HepG2 (cell line): ENCODE measurements around the gene SAP25. TPM values are rescaled to one million over a fixed set of nuclear protein-coding genes. Genes with fewer than 3 reads are reported as not detected.
A peak's percentile ranks its signal among the peaks of the same experiment; 100 is the strongest.

Experiments used
- ATAC-seq: fragments of 200-7000 bp; cut with Tn5 transposase; 3 replicates; pipeline ENCODE4 v1.9.1; 2020; ENCODE audit warnings: mild to moderate bottlenecking, moderate library complexity
- BruUV-seq: library from RNA; stranded (reverse); fragments of 400-500 nt; replicated peaks from 2 replicates; lab custom pipeline; 2021; lab: Mats Ljungman, UMichigan
- CTCF ChIA-PET: fragments of 300-600 bp; formaldehyde crosslinking; extraction: SDS; loops from one replicate; lab custom pipeline; 2021; ENCODE audit warnings: low total read pairs, inconsistent platforms, low intra/inter-chr PET ratio; lab: Yijun Ruan, JAX
- POLR2A ChIA-PET: fragments of 350-600 bp; sonication (Branson Sonifier 250); formaldehyde crosslinking; loops from one replicate; lab custom pipeline; 2020; ENCODE audit warnings: antibody characterized with exemption, inconsistent platforms; lab: Yijun Ruan, JAX
- DNase-seq: peaks from one replicate; pipeline ENCODE4 v3.0.0-alpha.2; 2015; ENCODE audit warnings: low spot score
- FAIRE-seq: peaks from 3 replicates; lab custom pipeline; 2011; peaks lifted over from hg19 to GRCh38; lab: Jason Lieb, UNC
- H2AFZ ChIP-seq: one replicate; pipeline ENCODE4 v1.6.1; 2011; ENCODE audit warnings: low read length, inconsistent platforms
- H3K27ac ChIP-seq: fragments of 300-600 bp; 3 replicates; pipeline ENCODE4 v1.8.0; 2011; ENCODE audit warnings: mixed run types, mild to moderate bottlenecking, mixed read lengths, low read length, inconsistent platforms; ENCODE audit not compliant: insufficient read depth; ENCODE audit errors: extremely low read length
- H3K27me3 ChIP-seq, 2 experiments: fragments of 200-600 bp in 1 of 2; 2 replicates in 1 of 2; 3 replicates in 1 of 2; pipeline versions ENCODE4 v1.6.0 to v1.8.0; 2011; ENCODE audit warnings: low read length in 2 of 2, mild to moderate bottlenecking in 2 of 2, moderate library complexity in 2 of 2, inconsistent platforms in 1 of 2; ENCODE audit not compliant: insufficient read depth in 2 of 2, control insufficient read depth in 1 of 2
- H3K36me3 ChIP-seq, 2 experiments: fragments of 200-600 bp in 1 of 2; replicated peaks in 1 of 2; 2 replicates in 1 of 2; 3 replicates in 1 of 2; pipeline versions ENCODE4 v1.5.1 to v1.8.0; 2011; ENCODE audit warnings: low read length in 2 of 2, inconsistent platforms in 1 of 2; ENCODE audit not compliant: insufficient read depth in 2 of 2, control insufficient read depth in 1 of 2
- H3K4me1 ChIP-seq: 2 replicates; pipeline ENCODE4 v1.5.1; 2012; ENCODE audit warnings: low read length, inconsistent platforms; ENCODE audit not compliant: insufficient read depth
- H3K4me2 ChIP-seq: 2 replicates; pipeline ENCODE4 v1.6.0; 2011; ENCODE audit warnings: low read depth, low read length, inconsistent platforms
- H3K4me3 ChIP-seq, 3 experiments: fragments of 200-600 bp in 1 of 3; sonication (generic), shearing (Covaris generic) in 1 of 3; replicated peaks in 1 of 3; 2 replicates each; pipeline ENCODE4 v1.5.1; 2011 to 2016; ENCODE audit warnings: low read length in 3 of 3, inconsistent platforms in 2 of 3, low read depth in 2 of 3, mild to moderate bottlenecking in 2 of 3, control low read depth in 1 of 3, mixed read lengths in 1 of 3; ENCODE audit not compliant: insufficient read depth in 1 of 3
- H3K79me2 ChIP-seq: one replicate; pipeline ENCODE4 v1.6.1; 2011; ENCODE audit warnings: low read length, inconsistent platforms; ENCODE audit not compliant: insufficient read depth
- H3K9ac ChIP-seq: 2 replicates; pipeline ENCODE4 v1.6.0; 2011; ENCODE audit warnings: mild to moderate bottlenecking, low read depth, low read length, inconsistent platforms; ENCODE audit not compliant: insufficient read depth
- H3K9me3 ChIP-seq: 2 replicates; pipeline ENCODE4 v1.5.1; 2012; ENCODE audit warnings: mild to moderate bottlenecking, low read length
- H4K20me1 ChIP-seq: 2 replicates; pipeline ENCODE4 v1.6.0; 2011; ENCODE audit warnings: inconsistent platforms, mild to moderate bottlenecking, low read length, moderate library complexity; ENCODE audit not compliant: insufficient read depth
- CC2D1A ChIP-seq: sonication (generic); formaldehyde crosslinking; IDR thresholded peaks from 2 replicates; pipeline ENCODE4 v1.8.1; 2023; ENCODE audit warnings: mild to moderate bottlenecking, missing genetic modification reagents
- MBD4 ChIP-seq: IDR thresholded peaks from 2 replicates; pipeline ENCODE4 v1.6.1; 2012; ENCODE audit warnings: low read length, inconsistent platforms, borderline replicate concordance
- POLR2A ChIP-seq, 2 experiments: IDR thresholded peaks; 2 replicates each; pipeline ENCODE4 v1.6.1; 2011; ENCODE audit warnings: low read depth in 2 of 2, low read length in 2 of 2, mild to moderate bottlenecking in 1 of 2, moderate library complexity in 1 of 2; ENCODE audit not compliant: insufficient read depth in 1 of 2
- POLR2AphosphoS2 ChIP-seq: IDR thresholded peaks from 2 replicates; pipeline ENCODE4 v1.6.1; 2011; ENCODE audit warnings: low read depth, low read length, improper control_type of control experiment
- RARA ChIP-seq: IDR thresholded peaks from 2 replicates; pipeline ENCODE4 v1.6.1; 2016; ENCODE audit warnings: missing genetic modification reagents, missing compliant biosample characterization
- XRCC5 ChIP-seq: fragments of 200-400 bp; formaldehyde crosslinking; optimal IDR thresholded peaks from 2 replicates; pipeline ENCODE3; 2017; ENCODE audit warnings: mild to moderate bottlenecking, low read length
- ZBTB34 ChIP-seq: sonication (generic); formaldehyde crosslinking; IDR thresholded peaks from 2 replicates; pipeline ENCODE4 v1.8.0; 2022; ENCODE audit warnings: mild to moderate bottlenecking, missing genetic modification reagents
- ZBTB4 ChIP-seq: sonication (generic); formaldehyde crosslinking; IDR thresholded peaks from 2 replicates; pipeline ENCODE4 v1.4.0; 2020; ENCODE audit warnings: missing genetic modification reagents, mild to moderate bottlenecking, borderline replicate concordance
- ZC3H4 ChIP-seq: sonication (generic); formaldehyde crosslinking; IDR thresholded peaks from 2 replicates; pipeline ENCODE4 v1.4.0; 2020; ENCODE audit warnings: missing genetic modification reagents, borderline replicate concordance
- ZNF180 ChIP-seq: sonication (generic); formaldehyde crosslinking; IDR thresholded peaks from 2 replicates; pipeline ENCODE4 v1.4.0; 2020; ENCODE audit warnings: low read depth, missing genetic modification reagents, borderline replicate concordance
- ZNF740 ChIP-seq: sonication (generic); formaldehyde crosslinking; IDR thresholded peaks from 2 replicates; pipeline ENCODE4 v1.4.0; 2020; ENCODE audit warnings: missing genetic modification reagents
- ZNF776 ChIP-seq: sonication (generic); formaldehyde crosslinking; IDR thresholded peaks from 2 replicates; pipeline ENCODE4 v1.4.0; 2020; ENCODE audit warnings: mild to moderate bottlenecking, missing genetic modification reagents
- WGBS: methylation state at CpG from one replicate; pipeline ENCODE4 v1.1.6; 2017; ENCODE audit warnings: low lambda C conversion rate; 5-methylcytosine and 5-hydroxymethylcytosine counted together
- in situ Hi-C: cut with HindIII; loops from 2 replicates; pipeline ENCODE4 v1.10.0; 2017; ENCODE audit warnings: low pct_unique_long_range_greater_than_20kb; ENCODE audit not compliant: extremely low pct_ligation_motif_present
- intact Hi-C: fragments of 100-400 bp; cut with micrococcal nuclease; formaldehyde crosslinking; loops from one replicate; pipeline ENCODE4 v1.10.0; 2022; ENCODE audit not compliant: unreplicated experiment
- polyA plus RNA-seq, 8 experiments: library from polyadenylated mRNA; depleted of rRNA in 3 of 8; stranded (reverse) in 7 of 8; unstranded in 1 of 8; fragments of >200 nt; fragmentation: Illumina TruSeq in 4 of 8; extraction: Trizol in 4 of 8; gene quantifications; 2 replicates each; pipeline versions ENCODE4 v1.2.1 to v1.2.3, GENCODE V29; 2011 to 2016; ENCODE audit warnings: low read depth in 4 of 8, missing spikeins in 1 of 8, mixed read lengths in 1 of 8; ENCODE audit not compliant: insufficient read depth in 1 of 8
- total RNA-seq, 5 experiments: library from RNA; depleted of rRNA; stranded (reverse); fragments of >200 nt; fragmentation: Illumina TruSeq; extraction: Trizol; gene quantifications; 2 replicates each; pipeline ENCODE4 v1.2.3, GENCODE V29; 2016; ENCODE audit warnings: low read depth in 1 of 5

Gene SAP25
- total and polyA plus RNA-seq, 2 of the 13 experiments (the other 11 are each of a cell fraction or from before 2014, with no cell fraction given) = 0.15 to 0.20 TPM

GRCh38 chr7:100570954-100571828 is 2.5 kb downstream of the SAP25 start:
- Histone ChIP-seq H3K4me3 (peak overlapping the region; percentile 8 to 62 (median 9)), H3K79me2 (no peaks in the 10 kb centered on the region), H3K4me1 (peaks cover 71% of the 10 kb centered on the region), H2AFZ (no peak overlapping the region), H3K4me2 (peak overlapping the region; percentile 78), H3K9ac (peak overlapping the region; percentile 77), H4K20me1 (peaks cover 5% of the 10 kb centered on the region; the same call in 1 of the 2 replicates), H3K27ac (peak overlapping the region; percentile 99), H3K9me3 (no peaks in the 10 kb centered on the region), H3K27me3 (no peaks in the 10 kb centered on the region), H3K36me3 (peaks cover 2 to 8% of the 10 kb centered on the region in 2 experiments; a peak in 2 of 5 replicates)
- ChIA-PET POLR2A (interaction anchor here (0.8 to 3.3 kb wide), 14 partner anchors 10 to 142 kb away, joined by 3 to 73 read pairs (median 5); partner anchors contain the start of genes AGFG2, FBXO24, GNB2 and LRCH4), CTCF (no interaction called here)
- peak; percentile 80 for DNase-seq
- WGBS = 5% methylated on average over 8 of the region's 26 CpGs
- in situ Hi-C loops = no loop called here
- TSS peak; percentile 75 for BruUV-seq
- peak; percentile 11 for ATAC-seq
- no peak for FAIRE-seq
- intact Hi-C loops = no loop called here
- TF ChIP-seq ZBTB4 (CRISPR knock-in tag) (no peak), CC2D1A (CRISPR knock-in tag) (no peak), ZC3H4 (CRISPR knock-in tag) (0 out of 2 replicates have a peak, but pooled peaks have one; percentile 61), MBD4 (no peak), XRCC5 (no peak), ZNF180 (CRISPR knock-in tag) (no peak), ZNF776 (CRISPR knock-in tag) (0 out of 2 replicates have a peak, but pooled peaks have one; percentile 48), POLR2AphosphoS2 (0 out of 2 replicates have a peak, but pooled peaks have one; percentile 71), RARA (CRISPR knock-in tag) (0 out of 2 replicates have a peak, but pooled peaks have one; percentile 6), ZBTB34 (CRISPR knock-in tag) (no peak), ZNF740 (CRISPR knock-in tag) (peak; percentile 87), POLR2A (IDR thresholded peaks at IDR 0.05; ENCODE audit: insufficient read depth in 1 of 2, low read depth in 2 of 2, low read length in 2 of 2) (peak in 1 of 2 experiments; percentile 64; a peak in 2 of 4 replicates)
